IMR-90 (cell line): ENCODE measurements around the gene PRSS3. TPM values are rescaled to one million over a fixed set of nuclear protein-coding genes. Genes with fewer than 3 reads are reported as not detected.
"Not testable (repeated sequence)": the region's sequence is repeated elsewhere in the genome, so short reads cannot be mapped to it uniquely, and the experiment has no call there.

Source experiments
- ATAC-seq: fragments of 200-7000 bp; cut with Tn5 transposase; 2 replicates; pipeline ENCODE4 v1.9.1; 2020; ENCODE audit warnings: low read depth, mild to moderate bottlenecking, moderate library complexity
- BruUV-seq: library from RNA; stranded (reverse); fragments of 400-500 nt; replicated peaks from 2 replicates; lab custom pipeline; 2021; lab: Mats Ljungman, UMichigan
- CTCF ChIA-PET: fragments of 300-600 bp; formaldehyde crosslinking; extraction: SDS; loops from one replicate; lab custom pipeline; 2021; ENCODE audit warnings: antibody characterized with exemption; lab: Yijun Ruan, JAX
- POLR2A ChIA-PET: fragments of 300-600 bp; sonication (Branson Sonifier 250); formaldehyde crosslinking; loops from one replicate; lab custom pipeline; 2022; ENCODE audit warnings: antibody characterized with exemption; ENCODE audit not compliant: unreplicated experiment; lab: Charles Lee
- DNase-seq: peaks from one replicate; pipeline ENCODE4 v3.0.0; 2013
- H2AFZ ChIP-seq: replicated peaks from 2 replicates; pipeline ENCODE3; 2013; ENCODE audit warnings: low read length, mild to moderate bottlenecking; ENCODE audit not compliant: poor library complexity
- H2AK5ac ChIP-seq: 2 replicates; pipeline ENCODE4 v1.6.1; 2013; ENCODE audit warnings: low read depth, low read length, inconsistent platforms
- H2AK9ac ChIP-seq: replicated peaks from 2 replicates; pipeline ENCODE3; 2013; ENCODE audit warnings: mild to moderate bottlenecking, low read depth, low read length, moderate library complexity; ENCODE audit not compliant: poor library complexity
- H2BK120ac ChIP-seq: 2 replicates; pipeline ENCODE4 v1.6.1; 2013; ENCODE audit warnings: low read depth, low read length, inconsistent platforms
- H2BK15ac ChIP-seq: 3 replicates; pipeline ENCODE4 v1.6.1; 2013; ENCODE audit warnings: low read depth, low read length, inconsistent platforms
- H2BK20ac ChIP-seq: 2 replicates; pipeline ENCODE4 v1.6.1; 2013; ENCODE audit warnings: low read depth, mild to moderate bottlenecking, inconsistent platforms, low read length, moderate library complexity
- H2BK5ac ChIP-seq: 2 replicates; pipeline ENCODE4 v1.6.1; 2013; ENCODE audit warnings: mild to moderate bottlenecking, low read depth, low read length, inconsistent platforms; ENCODE audit not compliant: poor library complexity, severe bottlenecking
- H3K14ac ChIP-seq: replicated peaks from 2 replicates; pipeline ENCODE4 v1.6.1; 2013; ENCODE audit warnings: low read depth, low read length, inconsistent platforms
- H3K18ac ChIP-seq: 2 replicates; pipeline ENCODE4 v1.6.1; 2013; ENCODE audit warnings: low read depth, low read length, control low read depth
- H3K23ac ChIP-seq: 2 replicates; pipeline ENCODE4 v1.6.1; 2013; ENCODE audit warnings: low read depth, low read length, inconsistent platforms
- H3K27ac ChIP-seq: 2 replicates; pipeline ENCODE4 v1.5.1; 2013; ENCODE audit warnings: mild to moderate bottlenecking, control low read depth, low read length; ENCODE audit not compliant: insufficient read depth
- H3K27me3 ChIP-seq: 2 replicates; pipeline ENCODE4 v1.6.1; 2013; ENCODE audit warnings: low read length; ENCODE audit not compliant: control insufficient read depth, insufficient read depth
- H3K36me3 ChIP-seq: 2 replicates; pipeline ENCODE4 v1.6.1; 2013; ENCODE audit warnings: low read length, mixed read lengths; ENCODE audit not compliant: control insufficient read depth, insufficient read depth
- H3K4ac ChIP-seq: 2 replicates; pipeline ENCODE4 v1.6.1; 2013; ENCODE audit warnings: low read depth, low read length, inconsistent platforms
- H3K4me1 ChIP-seq: 2 replicates; pipeline ENCODE4 v1.6.1; 2013; ENCODE audit warnings: low read length, mixed read lengths; ENCODE audit not compliant: control insufficient read depth, insufficient read depth
- H3K4me2 ChIP-seq: 2 replicates; pipeline ENCODE4 v1.6.1; 2013; ENCODE audit warnings: low read depth, mild to moderate bottlenecking, control low read depth, low read length, moderate library complexity
- H3K4me3 ChIP-seq: 2 replicates; pipeline ENCODE4 v1.5.1; 2013; ENCODE audit warnings: low read depth, mild to moderate bottlenecking, control low read depth, low read length, moderate library complexity; ENCODE audit not compliant: insufficient read depth
- H3K56ac ChIP-seq: 2 replicates; pipeline ENCODE4 v1.6.1; 2013; ENCODE audit warnings: low read length, inconsistent platforms; ENCODE audit not compliant: insufficient read depth; ENCODE audit errors: extremely low read depth
- H3K79me1 ChIP-seq, 2 experiments: 2 replicates each; pipeline ENCODE4 v1.6.1; 2013; ENCODE audit warnings: low read length in 2 of 2, inconsistent platforms in 1 of 2, low read depth in 1 of 2
- H3K9ac ChIP-seq: 2 replicates; pipeline ENCODE4 v1.6.1; 2013; ENCODE audit warnings: low read depth, low read length, control low read depth
- H3K9me1 ChIP-seq: 2 replicates; pipeline ENCODE4 v1.6.1; 2013; ENCODE audit warnings: low read length, inconsistent platforms; ENCODE audit not compliant: insufficient read depth
- H3K9me3 ChIP-seq: 2 replicates; pipeline ENCODE4 v1.6.1; 2013; ENCODE audit warnings: low read length; ENCODE audit not compliant: control insufficient read depth, insufficient read depth
- H4K20me1 ChIP-seq: 2 replicates; pipeline ENCODE4 v1.6.1; 2013; ENCODE audit warnings: low read length, inconsistent platforms; ENCODE audit not compliant: insufficient read depth
- H4K5ac ChIP-seq: 2 replicates; pipeline ENCODE4 v1.6.1; 2013; ENCODE audit warnings: mild to moderate bottlenecking, low read depth, low read length, control low read depth
- H4K8ac ChIP-seq, 2 experiments: 2 replicates each; pipeline ENCODE4 v1.6.1; 2013; ENCODE audit warnings: low read depth in 2 of 2, low read length in 2 of 2, control low read depth in 1 of 2, inconsistent platforms in 1 of 2
- H4K91ac ChIP-seq: 2 replicates; pipeline ENCODE4 v1.6.1; 2013; ENCODE audit warnings: low read depth, low read length, inconsistent platforms; ENCODE audit not compliant: insufficient read depth
- WGBS, 2 experiments: methylation state at CpG; one replicate each; pipeline versions ENCODE4 v1.1.5 to v1.1.7; 2013; ENCODE audit warnings: missing lambda C conversion rate in 2 of 2; ENCODE audit not compliant: insufficient read length in 1 of 2; ENCODE audit errors: extremely low coverage in 2 of 2; 5-methylcytosine and 5-hydroxymethylcytosine counted together
- dilution Hi-C: fragments of 300-500 bp; cut with HindIII; formaldehyde crosslinking; loops from one replicate; pipeline ENCODE4 v1.14.3; 2018; ENCODE audit warnings: low sequenced_read_pairs; ENCODE audit not compliant: unreplicated experiment
- in situ Hi-C: fragments of 300-500 bp; cut with MboI; formaldehyde crosslinking; loops from 3 replicates; pipeline ENCODE4 v1.14.3; 2019; ENCODE audit warnings: low sequenced_read_pairs, inconsistent platforms, mixed read lengths
- intact Hi-C: fragments of 100-400 bp; cut with micrococcal nuclease; formaldehyde crosslinking; loops from 2 replicates; pipeline ENCODE4 v1.10.0; 2022
- polyA plus RNA-seq, 3 experiments: library from polyadenylated mRNA; depleted of rRNA; stranded (reverse); fragments of >200 nt; gene quantifications; 2 replicates each; pipeline ENCODE4 v1.2.3, GENCODE V29; 2012; ENCODE audit warnings: low replicate concordance in 1 of 3
- total RNA-seq: library from RNA; depleted of rRNA; stranded (reverse); fragments of >200 nt; gene quantifications from 2 replicates; pipeline ENCODE4 v1.2.3, GENCODE V29; 2012

PRSS3 gene
- total and polyA plus RNA-seq, 2 of the 4 experiments (the other 2 are of a cell fraction), result 7.0 to 26.9 TPM

- not testable (repeated sequence) for DNase-seq
Measured at GRCh38 chr9:33796679-33797078, 1.3 kb downstream of the PRSS3 start.

More at GRCh38 chr9:33796679-33797078, 1.3 kb downstream of the PRSS3 start:
- H3K9me1 ChIP-seq, H2BK120ac ChIP-seq, H3K27ac ChIP-seq, BruUV-seq, H2AK5ac ChIP-seq, H2BK20ac ChIP-seq, H4K5ac ChIP-seq, H2BK15ac ChIP-seq, H3K18ac ChIP-seq, H3K4me1 ChIP-seq, intact Hi-C loops, H3K4me2 ChIP-seq, dilution Hi-C loops, H4K20me1 ChIP-seq, H2BK5ac ChIP-seq, H3K14ac ChIP-seq, H3K56ac ChIP-seq, H2AFZ ChIP-seq, CTCF ChIA-PET, H3K9me3 ChIP-seq, H4K8ac ChIP-seq, H3K4me3 ChIP-seq, ATAC-seq, in situ Hi-C loops, H3K4ac ChIP-seq, H3K79me1 ChIP-seq, POLR2A ChIA-PET, H4K91ac ChIP-seq, H2AK9ac ChIP-seq, H3K36me3 ChIP-seq, H3K9ac ChIP-seq, H3K23ac ChIP-seq: not testable (repeated sequence)
- peaks cover 25% of the 10 kb centered on the region for H3K27me3 ChIP-seq
- 50% methylated on average over 2 of the region's 5 CpGs; no CpG with 5 or more reads in 1 of the 2 experiments for WGBS, 2 experiments
